Measurements from ENCODE around the gene ST8SIA2. TPM values are rescaled to one million over a fixed set of nuclear protein-coding genes. Genes with fewer than 3 reads are reported as not detected.

The ST8SIA2 gene
- polyA plus RNA-seq = not detected

DNA sequence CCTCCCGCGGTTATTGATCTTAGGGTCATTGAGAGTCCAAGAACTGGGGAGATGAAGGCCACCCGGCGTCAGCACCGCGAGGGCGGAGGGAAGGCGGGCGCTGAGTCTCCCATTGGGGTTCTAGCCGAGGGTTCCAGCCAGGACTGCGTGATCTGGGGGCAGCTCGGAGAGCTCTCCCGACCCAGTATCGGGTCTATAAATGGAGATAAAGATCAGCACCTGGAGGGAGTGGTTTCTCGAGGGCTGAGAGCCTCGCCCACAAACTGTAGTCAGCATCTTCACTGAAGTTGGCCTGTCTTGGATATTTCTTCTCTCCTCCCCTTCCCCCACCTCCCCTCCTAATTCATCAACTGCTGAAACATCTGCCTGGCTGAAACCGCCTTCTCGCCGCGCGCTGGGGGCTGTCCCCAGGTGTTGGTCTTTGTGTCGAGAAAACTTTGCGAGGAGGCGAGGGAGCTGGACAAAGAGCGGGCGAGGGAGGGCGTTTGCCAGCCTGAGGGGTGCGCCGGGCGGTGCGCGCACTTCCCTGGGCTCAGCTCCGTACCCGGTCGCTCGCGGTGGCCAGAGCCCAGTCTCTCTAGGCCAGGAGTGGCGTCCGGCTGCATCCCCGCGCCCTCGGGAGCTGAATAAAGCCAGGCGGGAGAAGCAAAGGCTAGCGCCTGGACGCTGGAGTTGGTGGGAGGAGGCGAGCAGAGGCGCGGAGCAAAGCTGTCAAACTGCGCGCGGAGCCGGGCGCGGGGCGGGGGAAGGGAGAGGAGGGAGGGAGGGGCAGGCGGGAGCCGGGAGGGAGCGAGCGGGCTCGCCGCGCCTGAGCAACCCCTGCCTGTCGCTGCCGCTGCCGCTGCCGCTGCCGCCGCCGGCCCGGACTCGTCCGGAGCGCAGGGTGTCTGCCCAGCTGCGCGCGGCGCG is at the start of gene ST8SIA2:
TSS of gene ST8SIA2 (plus strand) at position 811 of the 909 bp plus-strand sequence. CDS start 184 bp downstream, outside the sequence.
- H3K27ac Mint-ChIP-seq = no peak within 1 kb of the TSS
- H3K27me3 Mint-ChIP-seq = peaks cover 41% of the 10 kb centered on the region

DNA sequence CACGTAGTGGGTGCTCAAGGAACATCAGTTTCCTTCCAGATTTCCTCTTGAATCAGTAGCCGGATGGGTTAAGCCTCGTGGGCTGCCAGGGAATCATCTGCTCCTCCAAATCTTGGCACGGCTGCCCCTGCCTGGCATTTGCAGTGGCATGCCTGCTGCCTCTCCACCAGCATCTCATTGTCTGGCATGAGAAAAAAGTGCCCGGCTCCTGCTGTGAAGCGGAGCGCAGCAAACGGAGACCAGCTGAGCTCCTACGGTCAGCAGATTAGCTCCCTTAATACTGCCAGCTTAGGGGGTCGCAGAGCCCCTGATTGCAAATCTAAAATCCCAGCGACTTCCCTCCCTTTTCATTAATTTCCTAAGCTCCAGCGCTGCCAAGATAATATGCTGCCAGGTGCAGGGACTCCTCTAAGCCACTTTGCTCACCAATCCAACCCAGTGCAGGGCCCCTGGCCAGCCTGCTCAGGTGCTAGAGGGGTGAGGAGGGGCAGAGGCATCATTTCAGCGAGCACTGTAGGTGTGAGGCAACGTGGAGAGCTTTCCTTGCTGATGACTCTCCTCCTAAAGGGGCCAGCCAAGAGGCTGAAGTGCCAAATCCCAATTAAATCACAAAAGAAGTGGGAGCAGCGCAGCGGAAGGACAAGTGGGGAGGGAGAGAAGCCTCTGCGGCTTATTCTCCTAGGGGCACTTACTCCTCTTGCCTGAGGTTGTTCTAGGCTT is 49.6 kb upstream of the ST8SIA2 start:
- Mint-ChIP-seq H3K4me3 (no peak overlapping the region), H3K9me3 (peaks cover 0 to 11% (median 5%) of the 10 kb centered on the region in 3 donors), H3K36me3 (no peaks in the 10 kb centered on the region), H3K27me3 (peaks cover 3% of the 10 kb centered on the region), H3K4me1 (no peaks in the 10 kb centered on the region), H3K27ac (no peak overlapping the region)

More for the DNA sequence above, at the start of gene ST8SIA2:
- Mint-ChIP-seq H3K36me3 (peaks cover 5% of the 10 kb centered on the region), H3K4me3 (peak within 1 kb of the TSS in 1 of 4 donors; percentile 63), H3K4me1 (no peaks in the 10 kb centered on the region), H3K9me3 (peaks cover 0 to 4% (median 0%) of the 10 kb centered on the region in 3 donors)

DNA sequence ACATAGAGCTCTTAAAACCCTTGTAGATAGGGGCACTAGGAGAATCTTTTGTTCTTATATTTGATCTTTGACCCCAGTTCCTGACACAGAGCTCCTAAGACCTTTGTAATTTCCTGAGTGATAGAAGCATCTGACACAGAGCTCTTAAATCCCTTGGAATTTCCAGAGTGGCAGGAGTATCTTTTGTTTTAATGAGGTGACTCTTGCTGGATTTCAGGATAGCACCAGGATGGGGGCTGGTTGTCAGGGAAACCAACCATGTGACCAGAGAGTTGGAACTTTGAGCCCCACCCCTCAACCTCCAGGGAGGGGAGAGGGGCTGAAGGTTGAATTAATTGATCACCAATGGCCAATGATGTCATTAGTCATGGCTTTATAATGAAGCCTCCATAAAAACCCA is 47.6 kb upstream of the ST8SIA2 start:
- no peak overlapping the region for H3K27ac Mint-ChIP-seq
- peaks cover 2% of the 10 kb centered on the region for H3K27me3 Mint-ChIP-seq
- no peaks in the 10 kb centered on the region for H3K36me3 Mint-ChIP-seq
- H3K4me3 Mint-ChIP-seq = no peak overlapping the region
- no peaks in the 10 kb centered on the region for H3K4me1 Mint-ChIP-seq
- H3K9me3 Mint-ChIP-seq = peaks cover 0 to 14% (median 8%) of the 10 kb centered on the region in 3 donors

DNA sequence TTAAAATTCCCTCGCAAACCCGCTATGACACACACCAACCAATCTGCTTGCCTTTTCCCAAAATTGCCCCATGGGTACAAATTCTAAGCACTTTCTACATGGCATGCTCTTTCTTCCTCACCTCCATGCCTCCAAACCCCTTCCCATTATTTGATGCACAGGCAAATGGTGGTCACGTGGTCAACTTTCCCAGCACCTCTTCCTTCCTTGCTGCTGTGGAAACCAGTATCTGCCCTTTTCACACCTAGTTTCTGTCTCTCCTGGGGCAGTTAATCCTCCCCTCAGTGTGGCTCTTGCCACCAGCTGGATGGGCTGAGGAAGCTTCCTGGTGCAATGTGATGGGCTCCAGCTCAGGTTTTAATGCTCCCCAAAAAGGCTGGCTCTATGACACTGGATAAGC is 38.4 kb upstream of the ST8SIA2 start:
- Mint-ChIP-seq H3K27ac (no peak overlapping the region), H3K36me3 (no peaks in the 10 kb centered on the region), H3K4me3 (no peak overlapping the region), H3K9me3 (no peaks in the 10 kb centered on the region), H3K4me1 (peaks cover 0 to 2% (median 0%) of the 10 kb centered on the region in 3 donors), H3K27me3 (peaks cover 4% of the 10 kb centered on the region)

GRCh38 chr15:92361321-92362000 is 32.2 kb upstream of the ST8SIA2 start:
- Mint-ChIP-seq H3K27ac (no peak overlapping the region), H3K9me3 (peaks cover 0 to 1% (median 0%) of the 10 kb centered on the region in 3 donors), H3K27me3 (no peaks in the 10 kb centered on the region), H3K36me3 (no peaks in the 10 kb centered on the region), H3K4me1 (no peaks in the 10 kb centered on the region), H3K4me3 (no peak overlapping the region)

DNA sequence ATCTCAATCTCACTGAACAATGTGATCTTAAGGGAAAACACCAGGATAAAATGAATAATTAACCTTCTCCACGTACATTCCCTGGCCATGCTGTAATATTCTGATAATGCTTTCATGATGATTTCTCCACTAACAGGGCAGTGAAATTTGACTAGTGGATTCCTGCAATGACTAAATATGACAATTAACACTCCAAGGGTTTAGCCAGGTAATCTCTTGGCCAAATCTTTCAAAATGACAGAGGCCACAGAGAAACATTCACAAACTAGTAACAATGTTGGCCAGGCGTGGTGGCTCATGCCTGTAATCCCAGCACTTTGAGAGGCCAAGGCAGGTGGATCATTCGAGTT is 31.7 kb upstream of the ST8SIA2 start:
- Mint-ChIP-seq H3K27ac (no peak overlapping the region), H3K27me3 (no peaks in the 10 kb centered on the region), H3K36me3 (no peaks in the 10 kb centered on the region), H3K9me3 (peaks cover 0 to 1% (median 0%) of the 10 kb centered on the region in 3 donors), H3K4me1 (no peaks in the 10 kb centered on the region), H3K4me3 (no peak overlapping the region)

DNA sequence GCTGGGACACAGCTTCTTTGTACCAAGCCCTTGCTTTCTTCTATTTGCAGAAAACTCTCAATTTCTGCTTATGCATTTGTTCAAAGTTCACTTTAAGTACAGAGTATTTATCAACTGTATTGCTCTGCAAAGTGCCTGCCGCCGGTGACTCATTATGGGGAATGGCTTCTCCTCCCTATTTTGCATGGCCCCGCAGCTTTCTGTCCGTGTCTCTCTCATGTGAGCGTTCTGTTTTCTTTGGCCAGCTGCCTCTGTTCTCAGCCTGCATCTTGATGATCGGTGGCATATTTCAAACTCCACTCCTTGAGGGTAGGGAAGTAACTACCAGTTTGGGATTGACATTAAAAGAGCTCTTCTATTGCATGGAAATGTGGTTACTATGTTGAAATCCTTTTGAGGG is 28.6 kb upstream of the ST8SIA2 start:
- H3K36me3 Mint-ChIP-seq = no peaks in the 10 kb centered on the region
- no peak overlapping the region for H3K4me3 Mint-ChIP-seq
- no peak overlapping the region for H3K27ac Mint-ChIP-seq
- H3K4me1 Mint-ChIP-seq = no peaks in the 10 kb centered on the region
- peaks cover 0 to 1% (median 0%) of the 10 kb centered on the region in 3 donors for H3K9me3 Mint-ChIP-seq
- no peaks in the 10 kb centered on the region for H3K27me3 Mint-ChIP-seq

- Mint-ChIP-seq H3K36me3 (no peaks in the 10 kb centered on the region), H3K4me1 (no peaks in the 10 kb centered on the region), H3K9me3 (peaks cover 0 to 1% (median 0%) of the 10 kb centered on the region in 3 donors), H3K27ac (no peak overlapping the region), H3K4me3 (no peak overlapping the region), H3K27me3 (peaks cover 3% of the 10 kb centered on the region)
Observed at GRCh38 chr15:92365906-92366305, 27.8 kb upstream of the ST8SIA2 start.

- Mint-ChIP-seq H3K4me3 (no peak overlapping the region), H3K9me3 (peaks cover 0 to 1% (median 0%) of the 10 kb centered on the region in 3 donors), H3K36me3 (no peaks in the 10 kb centered on the region), H3K27me3 (peaks cover 3% of the 10 kb centered on the region), H3K27ac (no peak overlapping the region), H3K4me1 (no peaks in the 10 kb centered on the region)
Observed at GRCh38 chr15:92366381-92366780, 27.3 kb upstream of the ST8SIA2 start.

GRCh38 chr15:92375057-92375456 is 18.6 kb upstream of the ST8SIA2 start:
- H3K4me1 Mint-ChIP-seq = no peaks in the 10 kb centered on the region
- no peak overlapping the region for H3K27ac Mint-ChIP-seq
- H3K9me3 Mint-ChIP-seq = peaks cover 0 to 4% (median 2%) of the 10 kb centered on the region in 3 donors
- H3K36me3 Mint-ChIP-seq = no peaks in the 10 kb centered on the region
- H3K4me3 Mint-ChIP-seq = no peak overlapping the region
- H3K27me3 Mint-ChIP-seq = peaks cover 3% of the 10 kb centered on the region

GRCh38 chr15:92376109-92376508 is 17.6 kb upstream of the ST8SIA2 start:
- H3K4me1 Mint-ChIP-seq = no peaks in the 10 kb centered on the region
- no peaks in the 10 kb centered on the region for H3K36me3 Mint-ChIP-seq
- H3K27ac Mint-ChIP-seq = no peak overlapping the region
- no peak overlapping the region for H3K4me3 Mint-ChIP-seq
- H3K9me3 Mint-ChIP-seq = peaks cover 0 to 4% (median 2%) of the 10 kb centered on the region in 3 donors
- no peaks in the 10 kb centered on the region for H3K27me3 Mint-ChIP-seq

DNA sequence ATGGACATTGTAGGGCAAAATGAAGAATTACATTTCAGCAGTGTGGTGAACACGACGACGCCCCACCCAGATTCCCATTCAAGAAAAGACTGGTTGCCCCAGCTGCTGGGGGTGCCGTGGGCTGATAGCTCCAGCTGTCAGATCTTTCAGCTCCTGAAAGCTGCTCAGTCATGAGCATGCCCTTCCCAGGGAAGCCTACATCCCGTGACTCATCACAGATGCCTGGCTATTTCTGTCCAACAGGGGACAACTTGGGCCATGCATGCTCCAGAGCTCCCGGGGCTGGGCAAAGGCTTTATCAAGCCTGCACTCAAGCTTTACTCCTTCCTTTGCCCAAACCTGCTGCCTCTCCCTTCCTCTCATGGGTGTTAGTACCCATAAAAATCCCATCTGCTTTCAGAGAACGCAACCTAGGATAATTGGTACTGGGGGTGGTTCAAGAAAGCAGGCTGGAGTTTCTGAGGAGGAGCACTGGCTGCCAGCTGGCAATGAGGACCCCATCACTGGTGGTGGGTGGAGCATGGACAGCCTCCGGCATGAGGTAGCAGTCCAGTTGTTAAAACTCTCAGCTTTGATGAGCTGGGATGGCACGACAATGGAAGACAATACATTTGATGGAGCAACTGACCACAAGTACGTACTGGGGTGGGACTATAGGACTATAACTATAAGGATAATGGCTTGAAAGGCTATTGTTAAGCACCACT is 16.4 kb upstream of the ST8SIA2 start:
- Mint-ChIP-seq H3K27me3 (no peaks in the 10 kb centered on the region), H3K4me3 (no peak overlapping the region), H3K9me3 (peaks cover 0 to 4% (median 2%) of the 10 kb centered on the region in 3 donors), H3K36me3 (no peaks in the 10 kb centered on the region), H3K27ac (no peak overlapping the region), H3K4me1 (no peaks in the 10 kb centered on the region)

DNA sequence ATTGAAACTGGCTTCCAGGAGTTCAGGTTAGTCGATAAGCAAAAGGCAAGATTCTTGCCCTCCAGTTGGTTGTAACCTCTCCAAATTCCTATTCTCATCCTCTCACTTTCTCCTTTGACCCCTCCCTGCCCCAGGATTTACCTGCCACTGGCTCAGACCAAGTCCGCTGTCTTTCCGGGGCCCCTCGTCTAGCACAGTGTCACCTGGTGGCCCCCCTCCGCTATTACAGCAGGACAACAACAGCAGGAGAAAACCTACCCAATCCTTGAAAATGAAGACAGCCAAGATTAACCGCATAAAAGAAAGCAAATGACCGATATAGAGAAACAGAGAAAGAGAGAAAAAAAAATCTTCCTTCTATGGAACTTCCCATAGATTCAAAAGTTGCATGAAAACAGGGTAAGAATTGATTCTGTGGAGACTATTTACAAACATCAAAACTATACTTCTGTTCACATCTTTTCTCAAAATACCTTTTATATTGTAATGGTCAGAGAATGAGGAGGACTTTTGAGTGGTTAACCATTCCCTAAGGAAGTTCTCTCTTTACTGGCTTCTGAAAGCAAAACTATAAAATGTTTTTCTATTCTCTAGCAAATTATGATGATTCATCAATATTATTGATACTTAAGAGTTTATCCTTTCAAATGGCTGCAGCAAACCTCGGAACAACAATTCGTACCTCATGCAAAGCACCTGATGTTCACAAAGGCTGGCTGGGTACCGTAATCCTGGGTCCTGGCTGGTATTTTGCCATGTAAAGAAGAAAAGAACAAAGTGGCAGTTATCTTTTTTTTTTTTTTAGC is 10.0 kb upstream of the ST8SIA2 start:
- H3K27ac Mint-ChIP-seq = no peak overlapping the region
- no peaks in the 10 kb centered on the region for H3K36me3 Mint-ChIP-seq
- no peak overlapping the region for H3K4me3 Mint-ChIP-seq
- peaks cover 9% of the 10 kb centered on the region for H3K27me3 Mint-ChIP-seq
- H3K9me3 Mint-ChIP-seq = peaks cover 0 to 4% (median under 1%) of the 10 kb centered on the region in 3 donors
- H3K4me1 Mint-ChIP-seq = no peaks in the 10 kb centered on the region

- Mint-ChIP-seq H3K27me3 (peaks cover 9% of the 10 kb centered on the region), H3K4me1 (no peaks in the 10 kb centered on the region), H3K4me3 (no peak overlapping the region), H3K9me3 (peaks cover 0 to 2% (median 0%) of the 10 kb centered on the region in 3 donors), H3K36me3 (no peaks in the 10 kb centered on the region), H3K27ac (no peak overlapping the region)
Observed at GRCh38 chr15:92384381-92384780, 9.3 kb upstream of the ST8SIA2 start.

Measured in IgD-negative memory B cell (primary cell).